IPS-20b (cell line): ENCODE measurements around the gene TCF7L2.

ENCODE experiments used
- H3K27ac ChIP-seq: one replicate; pipeline ENCODE4 v1.5.1; 2013; ENCODE audit warnings: low read length
- H3K27me3 ChIP-seq: 2 replicates; pipeline ENCODE4 v1.6.1; 2013; ENCODE audit warnings: mild to moderate bottlenecking, low read length, inconsistent platforms; ENCODE audit not compliant: insufficient read depth
- H3K36me3 ChIP-seq: 2 replicates; pipeline ENCODE4 v1.6.1; 2013; ENCODE audit warnings: low read depth, mild to moderate bottlenecking, inconsistent platforms, low read length, moderate library complexity; ENCODE audit not compliant: insufficient read depth
- H3K4me1 ChIP-seq: 2 replicates; pipeline ENCODE4 v1.6.1; 2013; ENCODE audit warnings: mild to moderate bottlenecking, control low read depth, inconsistent platforms, low read length, moderate library complexity; ENCODE audit not compliant: insufficient read depth
- H3K4me3 ChIP-seq: 2 replicates; pipeline ENCODE4 v1.5.1; 2013; ENCODE audit warnings: mild to moderate bottlenecking, low read length, inconsistent platforms
- H3K9ac ChIP-seq: 2 replicates; pipeline ENCODE4 v1.6.1; 2013; ENCODE audit warnings: low read depth, mild to moderate bottlenecking, inconsistent platforms, low read length, moderate library complexity
- H3K9me3 ChIP-seq: 2 replicates; pipeline ENCODE4 v1.6.1; 2013; ENCODE audit warnings: mild to moderate bottlenecking, low read depth, low read length, inconsistent platforms; ENCODE audit not compliant: insufficient read depth

Gene TCF7L2

GRCh38 chr10:112957640-112958092, 7.6 kb downstream of the TCF7L2 start:
- Histone ChIP-seq H3K4me1 (peaks cover 76% of the 10 kb centered on the region), H3K9ac (peak overlapping the region; percentile 98)

GRCh38 chr10:112958275-112958995, 8.4 kb downstream of the TCF7L2 start:
- peak overlapping the region; percentile 83 for H3K4me3 ChIP-seq
- H3K27ac ChIP-seq: peak overlapping the region; percentile 82
- H3K36me3 ChIP-seq: peaks cover 32% of the 10 kb centered on the region
- peaks cover 80% of the 10 kb centered on the region for H3K4me1 ChIP-seq
- no peaks in the 10 kb centered on the region for H3K27me3 ChIP-seq
- no peaks in the 10 kb centered on the region for H3K9me3 ChIP-seq
- peak overlapping the region; percentile 98 for H3K9ac ChIP-seq

More at GRCh38 chr10:112957640-112958092, 7.6 kb downstream of the TCF7L2 start:
- peak overlapping the region; percentile 82 for H3K27ac ChIP-seq
- H3K36me3 ChIP-seq: peaks cover 33% of the 10 kb centered on the region; the same call in 1 of the 2 replicates
- H3K4me3 ChIP-seq: peak overlapping the region; percentile 83
- H3K27me3 ChIP-seq: no peaks in the 10 kb centered on the region
- H3K9me3 ChIP-seq: no peaks in the 10 kb centered on the region

GRCh38 chr10:112959207-112959838, 9.3 kb downstream of the TCF7L2 start:
- H3K9ac ChIP-seq: peak overlapping the region; percentile 98; the same call in 1 of the 2 replicates
- H3K4me3 ChIP-seq: peak overlapping the region; percentile 83; the same call in 1 of the 2 replicates
- peaks cover 83% of the 10 kb centered on the region for H3K4me1 ChIP-seq
- H3K27me3 ChIP-seq: no peaks in the 10 kb centered on the region
- no peaks in the 10 kb centered on the region for H3K9me3 ChIP-seq
- H3K36me3 ChIP-seq: peaks cover 39% of the 10 kb centered on the region
- H3K27ac ChIP-seq: peak overlapping the region; percentile 26

- H3K9ac ChIP-seq: peak overlapping the region; percentile 98; the same call in 1 of the 2 replicates
- peak overlapping the region; percentile 26 for H3K27ac ChIP-seq
- peaks cover 76% of the 10 kb centered on the region for H3K4me1 ChIP-seq
- peaks cover 46% of the 10 kb centered on the region for H3K36me3 ChIP-seq
- H3K4me3 ChIP-seq: peak overlapping the region; percentile 83; the same call in 1 of the 2 replicates
- no peaks in the 10 kb centered on the region for H3K9me3 ChIP-seq
- no peaks in the 10 kb centered on the region for H3K27me3 ChIP-seq
Observed at GRCh38 chr10:112960151-112960681, 10.2 kb downstream of the TCF7L2 start.

- H3K9ac ChIP-seq: no peak overlapping the region
- peaks cover 54% of the 10 kb centered on the region for H3K36me3 ChIP-seq
- no peaks in the 10 kb centered on the region for H3K27me3 ChIP-seq
- no peak overlapping the region for H3K4me3 ChIP-seq
- no peaks in the 10 kb centered on the region for H3K9me3 ChIP-seq
- peaks cover 62% of the 10 kb centered on the region for H3K4me1 ChIP-seq
- H3K27ac ChIP-seq: peak overlapping the region; percentile 43
Observed at GRCh38 chr10:112961609-112962008, 11.6 kb downstream of the TCF7L2 start.

GRCh38 chr10:112962343-112962742, 12.3 kb downstream of the TCF7L2 start:
- peak overlapping the region; percentile 43 for H3K27ac ChIP-seq
- H3K9me3 ChIP-seq: no peaks in the 10 kb centered on the region
- peaks cover 62% of the 10 kb centered on the region for H3K36me3 ChIP-seq
- H3K27me3 ChIP-seq: no peaks in the 10 kb centered on the region
- peaks cover 56% of the 10 kb centered on the region for H3K4me1 ChIP-seq
- no peak overlapping the region for H3K4me3 ChIP-seq
- peak overlapping the region; percentile 21; the same call in 1 of the 2 replicates for H3K9ac ChIP-seq

- Histone ChIP-seq H3K4me1 (peaks cover 42% of the 10 kb centered on the region), H3K9ac (no peak overlapping the region), H3K4me3 (no peak overlapping the region), H3K27ac (no peak overlapping the region), H3K9me3 (no peaks in the 10 kb centered on the region), H3K27me3 (no peaks in the 10 kb centered on the region), H3K36me3 (peaks cover 74% of the 10 kb centered on the region)
Observed at GRCh38 chr10:112963835-112964234, 13.8 kb downstream of the TCF7L2 start.

GRCh38 chr10:112964482-112964881, 14.4 kb downstream of the TCF7L2 start:
- peaks cover 36% of the 10 kb centered on the region for H3K4me1 ChIP-seq
- no peak overlapping the region for H3K9ac ChIP-seq
- H3K9me3 ChIP-seq: no peaks in the 10 kb centered on the region
- H3K27ac ChIP-seq: no peak overlapping the region
- H3K27me3 ChIP-seq: no peaks in the 10 kb centered on the region
- H3K4me3 ChIP-seq: no peak overlapping the region
- peaks cover 76% of the 10 kb centered on the region for H3K36me3 ChIP-seq

GRCh38 chr10:112966194-112966855, 16.3 kb downstream of the TCF7L2 start:
- H3K4me3 ChIP-seq: no peak overlapping the region
- H3K9me3 ChIP-seq: no peaks in the 10 kb centered on the region
- no peak overlapping the region for H3K27ac ChIP-seq
- H3K36me3 ChIP-seq: peaks cover 80% of the 10 kb centered on the region
- H3K27me3 ChIP-seq: no peaks in the 10 kb centered on the region
- peaks cover 22% of the 10 kb centered on the region for H3K4me1 ChIP-seq
- no peak overlapping the region for H3K9ac ChIP-seq

GRCh38 chr10:112967200-112967599, 17.2 kb downstream of the TCF7L2 start:
- peaks cover 77% of the 10 kb centered on the region for H3K36me3 ChIP-seq

GRCh38 chr10:112969131-112969530, 19.1 kb downstream of the TCF7L2 start:
- no peak overlapping the region for H3K27ac ChIP-seq
- peaks cover 1% of the 10 kb centered on the region; the same call in 1 of the 2 replicates for H3K4me1 ChIP-seq
- H3K36me3 ChIP-seq: peaks cover 81% of the 10 kb centered on the region
- no peak overlapping the region for H3K9ac ChIP-seq
- no peaks in the 10 kb centered on the region for H3K27me3 ChIP-seq
- H3K9me3 ChIP-seq: no peaks in the 10 kb centered on the region
- no peak overlapping the region for H3K4me3 ChIP-seq

More at GRCh38 chr10:112967200-112967599, 17.2 kb downstream of the TCF7L2 start:
- H3K9ac ChIP-seq: no peak overlapping the region
- H3K4me3 ChIP-seq: no peak overlapping the region
- H3K9me3 ChIP-seq: no peaks in the 10 kb centered on the region
- H3K4me1 ChIP-seq: peaks cover 14% of the 10 kb centered on the region
- H3K27ac ChIP-seq: no peak overlapping the region
- H3K27me3 ChIP-seq: no peaks in the 10 kb centered on the region
